GM12878 (cell line): ENCODE data around the gene OR2S2. TPM values are rescaled to one million over a fixed set of nuclear protein-coding genes. Genes with fewer than 3 reads are reported as not detected.

Source experiments
- ATAC-seq: fragments of 200-7000 bp; cut with Tn5 transposase; 3 replicates; pipeline ENCODE4 v1.9.1; 2020; ENCODE audit warnings: mild to moderate bottlenecking, moderate library complexity
- BruUV-seq: library from RNA; stranded (reverse); fragments of 400-500 nt; replicated peaks from 2 replicates; lab custom pipeline; 2021; lab: Mats Ljungman, UMichigan
- CTCF ChIA-PET: fragments of 300-600 bp; sonication (Branson Sonifier 250); formaldehyde crosslinking; extraction: SDS; loops from one replicate; lab custom pipeline; 2021; ENCODE audit warnings: inconsistent platforms; lab: Yijun Ruan, JAX
- POLR2A ChIA-PET: fragments of 350-600 bp; formaldehyde crosslinking; extraction: SDS; loops from one replicate; lab custom pipeline; 2021; ENCODE audit warnings: inconsistent platforms; lab: Charles Lee
- RAD21 ChIA-PET: fragments of 300-600 bp; sonication (Branson Sonifier 250); formaldehyde crosslinking; loops from one replicate; lab custom pipeline; 2023; ENCODE audit warnings: antibody characterized with exemption; ENCODE audit not compliant: unreplicated experiment; lab: Charles Lee
- SMC1A ChIA-PET: fragments of 300-600 bp; sonication (Branson Sonifier 250); formaldehyde crosslinking; loops from one replicate; lab custom pipeline; 2023; ENCODE audit not compliant: unreplicated experiment, uncharacterized antibody; lab: Charles Lee
- DNase-seq: peaks from one replicate; pipeline ENCODE4 v3.0.0-alpha.2; 2011; ENCODE audit warnings: low read depth, low spot score
- FAIRE-seq: peaks from 3 replicates; lab custom pipeline; 2011; peaks lifted over from hg19 to GRCh38; lab: Jason Lieb, UNC
- H2AFZ ChIP-seq: 2 replicates; pipeline ENCODE4 v1.6.0; 2011; ENCODE audit warnings: low read depth, low read length, control low read depth; ENCODE audit not compliant: control insufficient read depth
- H3K27ac ChIP-seq: 2 replicates; pipeline ENCODE4 v1.5.1; 2011; ENCODE audit warnings: control low read depth; ENCODE audit not compliant: control insufficient read depth, insufficient read depth
- H3K27me3 ChIP-seq, 2 experiments: replicated peaks in 1 of 2; 2 replicates each; pipeline versions ENCODE4 v1.6.0 to v1.6.1; 2011; ENCODE audit warnings: low read length in 1 of 2; ENCODE audit not compliant: control insufficient read depth in 2 of 2, insufficient read depth in 2 of 2
- H3K36me3 ChIP-seq, 2 experiments: 2 replicates each; pipeline ENCODE4 v1.5.1; 2011; ENCODE audit warnings: low read length in 1 of 2; ENCODE audit not compliant: control insufficient read depth in 2 of 2, insufficient read depth in 2 of 2
- H3K4me1 ChIP-seq: 2 replicates; pipeline ENCODE4 v1.6.1; 2011; ENCODE audit warnings: mild to moderate bottlenecking, low read length, moderate library complexity, mixed read lengths; ENCODE audit not compliant: control insufficient read depth, insufficient read depth
- H3K4me2 ChIP-seq: 2 replicates; pipeline ENCODE4 v1.6.0; 2011; ENCODE audit warnings: control low read depth; ENCODE audit not compliant: control insufficient read depth, insufficient read depth
- H3K4me3 ChIP-seq: fragments of 200-600 bp; sonication (generic); 2 replicates; pipeline ENCODE4 v1.5.1; 2016
- H3K79me2 ChIP-seq: 2 replicates; pipeline ENCODE4 v1.6.0; 2011; ENCODE audit warnings: low read length; ENCODE audit not compliant: control insufficient read depth, insufficient read depth
- H3K9ac ChIP-seq: 2 replicates; pipeline ENCODE4 v1.8.0; 2011; ENCODE audit warnings: low read length, control low read depth, mixed read lengths; ENCODE audit not compliant: control insufficient read depth, insufficient read depth
- H3K9me3 ChIP-seq: replicated peaks from 3 replicates; pipeline ENCODE4 v1.5.1; 2011; ENCODE audit warnings: mild to moderate bottlenecking, low read length; ENCODE audit not compliant: control insufficient read depth, insufficient read depth
- H4K20me1 ChIP-seq: 2 replicates; pipeline ENCODE4 v1.6.0; 2011; ENCODE audit not compliant: control insufficient read depth, insufficient read depth
- CHD1 ChIP-seq: IDR thresholded peaks from 2 replicates; pipeline ENCODE4 v1.6.1; 2012; ENCODE audit warnings: low read depth, low read length, improper control_type of control experiment
- CUX1 ChIP-seq: IDR thresholded peaks from 2 replicates; pipeline ENCODE4 v1.6.1; 2012; ENCODE audit warnings: improper control_type of control experiment, low read depth, low read length; ENCODE audit not compliant: insufficient replicate concordance
- E2F4 ChIP-seq: IDR thresholded peaks from 2 replicates; pipeline ENCODE4 v1.6.1; 2012; ENCODE audit warnings: low read depth, low read length, improper control_type of control experiment
- E2F8 ChIP-seq: fragments of 450-650 bp; IDR thresholded peaks from 2 replicates; pipeline ENCODE4 v1.6.1; 2018; ENCODE audit warnings: mild to moderate bottlenecking, low read depth, moderate library complexity; ENCODE audit not compliant: partially characterized antibody
- IRF3 ChIP-seq: fragments of 450-650 bp; IDR thresholded peaks from 2 replicates; pipeline ENCODE4 v1.6.1; 2014; ENCODE audit warnings: mild to moderate bottlenecking
- MEF2A ChIP-seq: IDR thresholded peaks from 2 replicates; pipeline ENCODE4 v1.6.1; 2011; ENCODE audit warnings: low read depth, mild to moderate bottlenecking, low read length, moderate library complexity; ENCODE audit not compliant: insufficient read depth
- PAX5 ChIP-seq: IDR thresholded peaks from 2 replicates; pipeline ENCODE4 v1.6.1; 2011; ENCODE audit warnings: low read depth, low read length, borderline replicate concordance
- TCF12 ChIP-seq: IDR thresholded peaks from 2 replicates; pipeline ENCODE4 v1.6.1; 2011; ENCODE audit warnings: low read depth, mild to moderate bottlenecking, low read length
- ZNF592 ChIP-seq: fragments of 450-650 bp; IDR thresholded peaks from 2 replicates; pipeline ENCODE4 v1.6.1; 2017; ENCODE audit warnings: mild to moderate bottlenecking, moderate library complexity
- WGBS: methylation state at CpG from one replicate; pipeline ENCODE4 v1.1.6; 2016; ENCODE audit warnings: low lambda C conversion rate; ENCODE audit not compliant: insufficient replicate concordance, insufficient coverage; ENCODE audit errors: missing lambda C conversion rate; 5-methylcytosine and 5-hydroxymethylcytosine counted together
- in situ Hi-C: fragments of 300-500 bp; cut with MboI; formaldehyde crosslinking; loops from 9 replicates; pipeline ENCODE4 v1.14.3; 2018; ENCODE audit warnings: mixed read lengths
- intact Hi-C: fragments of 100-400 bp; cut with micrococcal nuclease; formaldehyde crosslinking; loops from one replicate; pipeline ENCODE4 v1.14.2; 2022; ENCODE audit not compliant: unreplicated experiment
- polyA plus RNA-seq, 11 experiments: library from polyadenylated mRNA; depleted of rRNA in 4 of 11; unstranded in 6 of 11; stranded (reverse) in 5 of 11; fragments of >200 nt; fragmentation: Nextera tagmentation in 4 of 11; fragmentation: Illumina TruSeq in 1 of 11; extraction: Ambion mirVana in 4 of 11; extraction: Trizol in 1 of 11; gene quantifications; 1 replicate in 1 of 11; 2 replicates in 10 of 11; pipeline versions ENCODE4 v1.2.1 to v1.2.3, GENCODE V29; 2011 to 2016; ENCODE audit warnings: inconsistent platforms in 2 of 11, missing spikeins in 2 of 11, low read depth in 1 of 11
- total RNA-seq, 4 experiments: library from RNA; depleted of rRNA in 3 of 4; stranded (reverse); fragments of >200 nt in 3 of 4; fragmentation: Illumina TruSeq in 1 of 4; extraction: Trizol in 1 of 4; gene quantifications; 2 replicates each; pipeline versions ENCODE4 v1.2.1 to v1.2.3, GENCODE V29; 2013 to 2021

Gene OR2S2
- total and polyA plus RNA-seq, 10 of the 15 experiments (the other 5 are each of a cell fraction or from before 2014, with no cell fraction given): not detected

GRCh38 chr9:35965011-35965410 lies 7.1 kb upstream of the OR2S2 start:
- Histone ChIP-seq H3K36me3 (no peaks in the 10 kb centered on the region), H3K79me2 (no peaks in the 10 kb centered on the region), H4K20me1 (no peaks in the 10 kb centered on the region), H2AFZ (no peak overlapping the region), H3K27ac (no peak overlapping the region), H3K4me2 (no peak overlapping the region), H3K4me3 (no peak overlapping the region), H3K9ac (no peak overlapping the region), H3K9me3 (no peaks in the 10 kb centered on the region), H3K27me3 (no peaks in the 10 kb centered on the region; a peak in 2 of 4 replicates), H3K4me1 (no peaks in the 10 kb centered on the region)
- no TSS peak for BruUV-seq
- FAIRE-seq (no peak), ATAC-seq (no peak), DNase-seq (no peak)
- ChIA-PET POLR2A (no interaction called here), SMC1A (interaction anchor here (1.0 kb wide), 1 partner anchor 9 kb away, joined by 3 read pairs; no protein-coding TSS in a partner anchor), CTCF (interaction anchor here (1.1 kb wide), 3 partner anchors 8 to 17 kb away, joined by 3 read pairs; no protein-coding TSS in a partner anchor), RAD21 (no interaction called here)
- intact Hi-C loops (no loop called here), in situ Hi-C loops (no loop called here)
- TF ChIP-seq IRF3 (no peak), PAX5 (no peak), ZNF592 (no peak), E2F8 (no peak), TCF12 (no peak), MEF2A (no peak), CHD1 (no peak), E2F4 (no peak), CUX1 (no peak)
- WGBS: 38% methylated on average over 6 of the region's 6 CpGs
